Gastrocnemius medialis (tissue), 4 donors: ENCODE data around the gene CDK16. TPM values are rescaled to one million over a fixed set of nuclear protein-coding genes. Genes with fewer than 3 reads are reported as not detected.

Source experiments
- ATAC-seq, 2 donors: fragments of 150-250 bp; one replicate each; pipeline ENCODE4 v1.9.1; 2016
- DNase-seq, 2 donors: peaks; one replicate each; pipeline ENCODE4 v3.0.0-alpha.2; 2019
- H3K27ac ChIP-seq, 4 donors: fragments of 200-600 bp; sonication (generic); 1 replicate in 1 of 4; 2 replicates in 3 of 4; pipeline ENCODE4 v1.5.1; 2016 to 2018; ENCODE audit warnings: mild to moderate bottlenecking in 2 of 4, moderate library complexity in 1 of 4
- H3K27me3 ChIP-seq, 3 donors: fragments of 200-600 bp; sonication (generic) in 2 of 3; 1 replicate in 1 of 3; 2 replicates in 2 of 3; pipeline versions ENCODE4 v1.5.1 to v1.6.0; 2016 to 2019; ENCODE audit warnings: mild to moderate bottlenecking in 1 of 3, moderate library complexity in 1 of 3
- H3K36me3 ChIP-seq, 2 donors: fragments of 200-600 bp; sonication (generic) in 1 of 2; one replicate each; pipeline ENCODE4 v1.5.1; 2017 to 2018
- H3K4me1 ChIP-seq, 2 donors: fragments of 200-600 bp; sonication (generic) in 1 of 2; one replicate each; pipeline ENCODE4 v1.5.1; 2016 to 2017; ENCODE audit warnings: mild to moderate bottlenecking in 2 of 2
- H3K4me3 ChIP-seq, 4 donors: fragments of 200-600 bp; sonication (generic) in 3 of 4; 1 replicate in 1 of 4; 2 replicates in 3 of 4; pipeline ENCODE4 v1.5.1; 2016 to 2019; ENCODE audit warnings: mild to moderate bottlenecking in 2 of 4
- H3K9me3 ChIP-seq, 3 donors: fragments of 200-600 bp; sonication (generic) in 2 of 3; 1 replicate in 1 of 3; 2 replicates in 2 of 3; pipeline ENCODE4 v1.5.1; 2016 to 2019
- CTCF ChIP-seq, 5 experiments: fragments of 450-650 bp in 3 of 5; fragments of 200-600 bp in 2 of 5; sonication (generic) in 2 of 5; IDR thresholded peaks in 4 of 5; conservative IDR thresholded peaks in 1 of 5; 1 replicate in 4 of 5; 2 replicates in 1 of 5; pipeline ENCODE4 v1.5.1; 2016 to 2019; ENCODE audit warnings: antibody characterized with exemption in 5 of 5, mild to moderate bottlenecking in 3 of 5, moderate library complexity in 3 of 5
- POLR2A ChIP-seq, 2 donors: fragments of 450-650 bp; IDR thresholded peaks; one replicate each; pipeline ENCODE4 v1.6.1; 2017; ENCODE audit warnings: antibody characterized with exemption in 2 of 2, mild to moderate bottlenecking in 2 of 2, moderate library complexity in 2 of 2
- in situ Hi-C, 4 donors: fragments of 200-750 bp; cut with MboI; loops; one replicate each; pipeline versions ENCODE4 v1.15.0 to v1.8.0; 2017; ENCODE audit warnings: low sequenced_read_pairs in 4 of 4
- intact Hi-C: fragments of 100-400 bp; cut with DNase I; formaldehyde crosslinking; loops from one replicate; pipeline ENCODE4 v1.15.1; 2023; ENCODE audit warnings: low total_unique reads
- total RNA-seq, 4 donors: library from RNA; depleted of rRNA; stranded (reverse); fragments of >200 nt; gene quantifications; one replicate each; pipeline versions ENCODE4 v1.1.0 to v1.2.3, GENCODE V29; 2016

The CDK16 gene
- 100 to 1,000 TPM; 124 to 208 (median 178) TPM for total RNA-seq

DNA sequence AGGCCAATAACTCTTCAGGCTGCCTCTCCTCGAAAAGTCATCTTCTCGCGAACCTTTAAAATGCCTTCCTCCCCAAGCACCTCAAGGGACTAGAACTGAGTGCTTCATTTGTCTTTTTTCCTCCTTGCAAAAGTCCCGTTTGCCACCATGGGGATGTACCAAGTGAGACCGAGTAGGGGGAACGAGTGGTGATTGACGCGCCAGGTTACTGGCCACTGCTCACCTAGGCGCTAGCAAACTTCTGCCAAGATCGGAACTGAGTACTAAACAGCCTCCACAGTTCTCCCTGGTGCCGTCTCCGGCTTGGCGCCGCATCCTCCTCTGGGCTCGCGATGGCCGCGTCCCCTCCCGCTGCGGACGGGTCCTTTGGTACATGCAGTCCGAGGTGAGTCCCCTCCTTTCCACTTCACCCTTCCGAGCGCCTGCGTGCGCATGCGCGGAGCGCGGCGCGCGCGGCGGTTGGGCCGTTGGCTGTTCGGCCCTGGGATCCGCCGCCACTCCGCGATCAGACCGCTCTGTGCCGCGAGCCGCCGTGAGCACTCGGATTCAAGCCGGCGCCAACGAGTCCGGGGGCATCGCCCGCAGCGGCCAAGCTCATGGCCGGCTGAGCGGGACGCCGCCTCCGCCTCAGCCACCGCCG lies at the start of gene CDK16:
CDK16 (plus strand) TSS at position 402 of the 640 bp plus-strand sequence. CDS start 4,877 bp downstream, outside the sequence.
- intact Hi-C loops (loop anchor here (1.0 to 5.0 kb wide), 5 partner anchors 15 to 1949 kb away; partner anchors contain the start of genes UBA1 and USP11), in situ Hi-C loops (loop anchor here in 2 of 4 donors (25.0 kb wide), 2 partner anchors 294 to 319 kb away; no protein-coding TSS in a partner anchor)
- Histone ChIP-seq H3K27me3 (no peaks in the 10 kb centered on the region), H3K9me3 (no peaks in the 10 kb centered on the region), H3K27ac (peak within 1 kb of the TSS; percentile 92 to 99 (median 96)), H3K4me1 (peaks cover 13 to 20% of the 10 kb centered on the region in 2 donors), H3K36me3 (peaks cover 0 to 34% of the 10 kb centered on the region in 2 donors), H3K4me3 (peak within 1 kb of the TSS; percentile 67 to 75 (median 72))
- TF ChIP-seq CTCF (IDR thresholded peaks at IDR 0.05 in 4 of 5, conservative IDR thresholded peaks at IDR 0.05 in 1 of 5), result no peak
- peak; percentile 94 to 95 for TF ChIP-seq POLR2A (IDR thresholded peaks at IDR 0.05)
- DNase-seq (peak; percentile 37 to 73), ATAC-seq (peak; percentile 72)

GRCh38 chrX:47169273-47169672 lies 49.2 kb upstream of the CDK16 start:
- Histone ChIP-seq H3K36me3 (peaks cover 0 to 19% of the 10 kb centered on the region in 2 donors), H3K4me1 (no peaks in the 10 kb centered on the region), H3K27me3 (no peaks in the 10 kb centered on the region), H3K4me3 (no peak overlapping the region), H3K9me3 (no peaks in the 10 kb centered on the region), H3K27ac (no peak overlapping the region)
- DNase-seq (no peak), ATAC-seq (no peak)
- in situ Hi-C loops (no loop called here), intact Hi-C loops (no loop called here)
- no peak for TF ChIP-seq POLR2A (IDR thresholded peaks at IDR 0.05)

DNA sequence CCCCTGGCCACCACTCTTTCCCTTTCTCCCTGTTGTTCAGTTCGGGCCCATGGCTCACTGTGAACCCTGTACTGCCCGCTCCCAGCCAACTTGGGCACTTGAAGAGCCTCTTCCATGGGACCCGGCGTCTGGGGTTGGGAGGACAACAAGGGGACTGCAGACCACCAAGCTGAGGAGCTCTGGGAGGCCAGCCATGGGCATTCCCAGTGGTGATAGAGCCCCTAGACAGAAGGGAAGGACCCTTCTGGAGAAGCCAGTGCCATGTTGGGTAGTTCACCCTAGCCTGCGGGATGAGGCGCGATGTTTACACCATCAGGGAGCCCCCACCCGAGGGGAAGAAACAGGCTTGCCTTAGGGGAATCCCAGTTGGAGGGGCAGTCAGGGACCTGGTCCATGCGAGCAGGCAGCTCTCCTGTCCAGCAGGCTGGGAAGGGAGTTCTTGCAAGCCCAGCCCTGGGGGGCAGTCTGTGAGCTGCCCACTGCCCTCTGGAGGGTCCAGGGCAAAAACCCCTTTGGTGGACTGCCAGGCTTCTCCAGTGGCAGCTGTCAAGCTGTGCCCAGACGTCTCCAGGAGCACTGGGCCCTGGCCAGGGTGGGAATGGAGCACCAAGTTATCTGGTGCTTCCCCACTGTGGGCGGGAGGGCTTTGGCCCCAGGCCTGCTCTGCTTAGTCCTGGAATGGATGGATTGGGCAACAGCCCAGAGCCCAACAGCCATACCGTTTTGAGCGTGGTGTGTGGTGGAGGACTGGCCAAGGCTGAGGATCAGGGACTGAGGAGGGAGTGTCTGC lies 48.6 kb upstream of the CDK16 start:
- no peak overlapping the region for H3K27ac ChIP-seq
- in situ Hi-C loops (no loop called here), intact Hi-C loops (no loop called here)
- no peaks in the 10 kb centered on the region for H3K9me3 ChIP-seq
- H3K4me3 ChIP-seq, result no peak overlapping the region
- no peaks in the 10 kb centered on the region for H3K27me3 ChIP-seq
- no peaks in the 10 kb centered on the region for H3K4me1 ChIP-seq
- H3K36me3 ChIP-seq, result peaks cover 0 to 25% of the 10 kb centered on the region in 2 donors
- TF ChIP-seq CTCF (IDR thresholded peaks at IDR 0.05 in 4 of 5, conservative IDR thresholded peaks at IDR 0.05 in 1 of 5), result no peak
- no peak for TF ChIP-seq POLR2A (IDR thresholded peaks at IDR 0.05)
- no peak for DNase-seq
- ATAC-seq, result no peak

DNA sequence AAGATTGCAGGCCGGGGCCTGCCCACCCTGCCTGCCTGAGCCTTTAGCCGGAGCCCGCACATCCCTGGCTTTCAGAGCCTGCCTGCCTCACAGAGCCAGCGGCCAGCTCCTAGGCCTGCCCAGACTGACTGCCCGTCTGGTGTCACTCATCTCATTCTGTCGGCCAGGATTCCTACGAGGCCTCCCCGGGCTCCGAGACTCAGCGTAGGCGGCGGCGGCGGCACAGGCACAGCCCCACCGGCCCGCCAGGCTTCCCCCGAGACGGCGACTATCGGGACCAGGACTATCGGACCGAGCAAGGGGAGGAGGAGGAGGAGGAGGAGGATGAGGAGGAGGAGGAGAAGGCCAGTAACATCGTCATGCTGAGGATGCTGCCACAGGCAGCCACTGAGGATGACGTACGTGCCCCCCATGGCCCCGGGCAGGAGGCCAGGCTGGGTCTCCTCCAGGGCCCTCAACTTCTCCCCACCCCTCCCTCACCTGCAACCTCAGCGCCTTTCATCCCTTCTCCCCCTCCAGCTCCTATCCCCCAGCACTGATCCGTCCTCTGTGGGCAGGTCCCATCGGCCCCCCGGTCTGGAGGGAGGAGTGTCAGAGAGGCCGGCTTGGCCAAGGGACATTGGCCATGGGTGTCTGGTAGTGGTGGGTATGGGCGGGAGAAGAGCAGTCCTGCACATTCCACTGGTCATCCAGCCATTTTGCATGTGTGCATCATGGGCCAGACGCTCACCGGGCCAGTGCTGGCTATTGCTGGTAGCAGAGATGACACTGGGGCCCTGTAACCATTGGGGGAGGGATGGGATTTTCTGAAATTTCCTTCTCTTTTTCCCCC lies 47.4 kb upstream of the CDK16 start:
- in situ Hi-C loops, result no loop called here
- no peaks in the 10 kb centered on the region for H3K27me3 ChIP-seq
- H3K36me3 ChIP-seq, result peaks cover 0 to 37% of the 10 kb centered on the region in 2 donors

More for the DNA sequence above, 47.4 kb upstream of the CDK16 start:
- Histone ChIP-seq H3K4me1 (no peaks in the 10 kb centered on the region), H3K27ac (no peak overlapping the region), H3K4me3 (no peak overlapping the region), H3K9me3 (no peaks in the 10 kb centered on the region)
- TF ChIP-seq POLR2A (IDR thresholded peaks at IDR 0.05) (no peak), CTCF (IDR thresholded peaks at IDR 0.05 in 4 of 5, conservative IDR thresholded peaks at IDR 0.05 in 1 of 5) (no peak)
- DNase-seq, result no peak
- ATAC-seq, result no peak
- intact Hi-C loops, result no loop called here
